Liver (tissue), 3 donors: ENCODE results near the gene OOSP1.

ENCODE experiments used
- CTCF ChIP-seq: fragments of 150-350 bp; IDR thresholded peaks from 2 replicates; pipeline ENCODE4 v1.5.1; 2017; ENCODE audit warnings: improper control_type of control experiment, low read depth, low read length; ENCODE audit not compliant: missing input control
- JUND ChIP-seq, 2 donors: IDR thresholded peaks; 2 replicates each; pipeline ENCODE4 v1.6.1; 2016; ENCODE audit warnings: antibody characterized with exemption in 2 of 2
- MAX ChIP-seq: IDR thresholded peaks from 2 replicates; pipeline ENCODE4 v1.6.1; 2016; ENCODE audit warnings: antibody characterized with exemption
- NR2F2 ChIP-seq: IDR thresholded peaks from 2 replicates; pipeline ENCODE4 v1.6.1; 2016; ENCODE audit warnings: antibody characterized with exemption
- REST ChIP-seq: IDR thresholded peaks from 2 replicates; pipeline ENCODE4 v1.6.1; 2016; ENCODE audit warnings: antibody characterized with exemption, mild to moderate bottlenecking
- TAF1 ChIP-seq: conservative IDR thresholded peaks from 2 replicates; pipeline ENCODE4 v1.6.1; 2016; ENCODE audit warnings: antibody characterized with exemption, mild to moderate bottlenecking
- YY1 ChIP-seq: IDR thresholded peaks from 2 replicates; pipeline ENCODE4 v1.6.1; 2016; ENCODE audit warnings: antibody characterized with exemption, mild to moderate bottlenecking
- ZBTB33 ChIP-seq: IDR thresholded peaks from 2 replicates; pipeline ENCODE4 v1.6.1; 2016; ENCODE audit warnings: antibody characterized with exemption
- donor health status: healthy.
- donor health status: healthy.

DNA sequence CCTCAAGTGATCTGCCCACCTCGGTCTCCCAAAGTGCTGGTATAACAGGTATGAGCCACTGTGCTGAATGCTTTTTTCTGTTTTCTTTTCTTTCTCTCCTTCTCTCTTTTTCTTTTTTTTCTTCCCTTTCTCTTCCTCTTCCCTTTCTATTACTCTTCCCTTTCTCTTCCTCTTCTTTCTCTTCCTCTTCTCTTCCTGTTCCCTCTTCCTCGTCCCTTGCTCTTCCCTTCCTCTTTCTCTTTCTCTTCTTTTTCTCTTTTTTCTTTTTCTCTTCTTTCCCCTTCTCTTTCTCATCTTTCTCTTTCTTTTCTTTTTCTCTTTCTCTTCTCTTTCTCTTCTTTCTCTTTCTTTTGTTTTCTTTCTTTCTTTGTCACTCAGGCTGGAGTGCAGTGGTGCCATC is 1.2 kb downstream of the OOSP1 start:
- no peak for TF ChIP-seq CTCF
- TF ChIP-seq TAF1, result no peak
- no peak for TF ChIP-seq JUND (IDR thresholded peaks at IDR 0.05)
- no peak for TF ChIP-seq ZBTB33
- TF ChIP-seq MAX, result no peak
- TF ChIP-seq YY1, result no peak
- TF ChIP-seq REST, result no peak
- TF ChIP-seq NR2F2, result no peak
